HepG2 (cell line): Measurements from ENCODE around the gene SLC35G2. TPM values are rescaled to one million over a fixed set of nuclear protein-coding genes. Genes with fewer than 3 reads are reported as not detected.

Source experiments
- ATM ChIP-seq: fragments of 450-650 bp; IDR thresholded peaks from 2 replicates; pipeline ENCODE4 v1.7.1; 2017; ENCODE audit warnings: mild to moderate bottlenecking, borderline replicate concordance
- BHLHE40 ChIP-seq: IDR thresholded peaks from 2 replicates; pipeline ENCODE4 v1.6.1; 2011; ENCODE audit warnings: low read length, improper control_type of control experiment
- PBX3 ChIP-seq: sonication (generic); formaldehyde crosslinking; IDR thresholded peaks from 2 replicates; pipeline ENCODE4 v1.8.1; 2023; ENCODE audit warnings: missing genetic modification reagents, inconsistent platforms, borderline replicate concordance
- POLR2A ChIP-seq, 2 experiments: IDR thresholded peaks; 2 replicates each; pipeline ENCODE4 v1.6.1; 2011; ENCODE audit warnings: low read depth in 2 of 2, low read length in 2 of 2, mild to moderate bottlenecking in 1 of 2, moderate library complexity in 1 of 2; ENCODE audit not compliant: insufficient read depth in 1 of 2
- RBFOX2 ChIP-seq: fragments of 200-400 bp; formaldehyde crosslinking; IDR thresholded peaks from 2 replicates; pipeline ENCODE4 v1.6.1; 2017; ENCODE audit warnings: low read depth, mild to moderate bottlenecking, low read length
- SCMH1 ChIP-seq: sonication (generic); formaldehyde crosslinking; IDR thresholded peaks from 2 replicates; pipeline ENCODE4 v1.9.0; 2021; ENCODE audit warnings: missing genetic modification reagents, mild to moderate bottlenecking, borderline replicate concordance
- ZFP82 ChIP-seq: sonication (generic); formaldehyde crosslinking; IDR thresholded peaks from 2 replicates; pipeline ENCODE4 v1.5.1; 2020; ENCODE audit warnings: mild to moderate bottlenecking, missing genetic modification reagents, borderline replicate concordance
- ZHX1 ChIP-seq: sonication (generic); formaldehyde crosslinking; IDR thresholded peaks from 2 replicates; pipeline ENCODE4 v1.8.1; 2022; ENCODE audit warnings: low read depth, mild to moderate bottlenecking, missing genetic modification reagents
- ZNF263 ChIP-seq: sonication (generic); formaldehyde crosslinking; IDR thresholded peaks from 2 replicates; pipeline ENCODE4 v1.4.0; 2020; ENCODE audit warnings: missing genetic modification reagents
- ZNF343 ChIP-seq: sonication (generic); formaldehyde crosslinking; IDR thresholded peaks from 2 replicates; pipeline ENCODE4 v1.4.0; 2020; ENCODE audit warnings: mild to moderate bottlenecking, missing genetic modification reagents
- ZNF362 ChIP-seq: sonication (generic); formaldehyde crosslinking; IDR thresholded peaks from 2 replicates; pipeline ENCODE4 v1.4.0; 2020; ENCODE audit warnings: missing genetic modification reagents, mild to moderate bottlenecking, borderline replicate concordance
- ZNF407 ChIP-seq: sonication (generic); formaldehyde crosslinking; IDR thresholded peaks from one replicate; pipeline ENCODE4 v1.5.1; 2020; ENCODE audit warnings: mild to moderate bottlenecking, missing genetic modification reagents; ENCODE audit errors: not compliant biosample characterization
- ZNF564 ChIP-seq: sonication (generic); formaldehyde crosslinking; IDR thresholded peaks from 2 replicates; pipeline ENCODE4 v1.8.1; 2023; ENCODE audit warnings: mild to moderate bottlenecking, missing genetic modification reagents
- ZNF672 ChIP-seq: sonication (generic); formaldehyde crosslinking; IDR thresholded peaks from 2 replicates; pipeline ENCODE4 v1.8.1; 2022; ENCODE audit warnings: missing genetic modification reagents
- ZNF790 ChIP-seq: sonication (generic); formaldehyde crosslinking; IDR thresholded peaks from 2 replicates; pipeline ENCODE4 v1.8.0; 2022; ENCODE audit warnings: missing genetic modification reagents, mild to moderate bottlenecking, borderline replicate concordance
- ZSCAN25 ChIP-seq: sonication (generic); formaldehyde crosslinking; IDR thresholded peaks from 2 replicates; pipeline ENCODE4 v1.8.0; 2022; ENCODE audit warnings: mild to moderate bottlenecking, missing genetic modification reagents
- polyA plus RNA-seq, 8 experiments: library from polyadenylated mRNA; depleted of rRNA in 3 of 8; stranded (reverse) in 7 of 8; unstranded in 1 of 8; fragments of >200 nt; fragmentation: Illumina TruSeq in 4 of 8; extraction: Trizol in 4 of 8; gene quantifications; 2 replicates each; pipeline versions ENCODE4 v1.2.1 to v1.2.3, GENCODE V29; 2011 to 2016; ENCODE audit warnings: low read depth in 4 of 8, missing spikeins in 1 of 8, mixed read lengths in 1 of 8; ENCODE audit not compliant: insufficient read depth in 1 of 8
- total RNA-seq, 5 experiments: library from RNA; depleted of rRNA; stranded (reverse); fragments of >200 nt; fragmentation: Illumina TruSeq; extraction: Trizol; gene quantifications; 2 replicates each; pipeline ENCODE4 v1.2.3, GENCODE V29; 2016; ENCODE audit warnings: low read depth in 1 of 5

The SLC35G2 gene
- total and polyA plus RNA-seq, 2 of the 13 experiments (the other 11 are each of a cell fraction or from before 2014, with no cell fraction given), result 7.6 to 10.3 TPM

GRCh38 chr3:136818769-136819391, at the start of gene SLC35G2 (continued):
- TF ChIP-seq PBX3 (CRISPR knock-in tag) (no peak), ZNF790 (CRISPR knock-in tag) (no peak), ZNF407 (CRISPR knock-in tag) (no peak), POLR2A (IDR thresholded peaks at IDR 0.05; ENCODE audit: insufficient read depth in 1 of 2, low read depth in 2 of 2, low read length in 2 of 2) (peak in 1 of 2 experiments; percentile 57; a peak in 2 of 4 replicates), ZNF263 (CRISPR knock-in tag) (peak; percentile 14; the same call in 1 of the 2 replicates), ATM (no peak), ZSCAN25 (CRISPR knock-in tag) (no peak), ZFP82 (CRISPR knock-in tag) (peak; percentile 57; the same call in 1 of the 2 replicates), SCMH1 (no peak), ZNF672 (no peak), ZNF564 (CRISPR knock-in tag) (peak; percentile 74; the same call in 1 of the 2 replicates), RBFOX2 (peak; percentile 49; the same call in 1 of the 2 replicates), ZNF362 (0 out of 2 replicates have a peak, but pooled peaks have one; percentile 19), BHLHE40 (no peak), ZHX1 (CRISPR knock-in tag) (0 out of 2 replicates have a peak, but pooled peaks have one; percentile 11), ZNF343 (CRISPR knock-in tag) (no peak)
